Cardiac muscle cell (in vitro differentiated cells and primary cell): ENCODE data around the gene TCL1B. TPM values are rescaled to one million over a fixed set of nuclear protein-coding genes. Genes with fewer than 3 reads are reported as not detected.
"Not testable (repeated sequence)": the region's sequence is repeated elsewhere in the genome, so short reads cannot be mapped to it uniquely, and the experiment has no call there.

ENCODE experiments used
- DNase-seq, 2 donors: peaks; one replicate each; pipeline versions ENCODE4 v3.0.0 to v3.0.0-alpha.2; 2010 to 2017; ENCODE audit warnings: low read depth in 1 of 2, low spot score in 1 of 2
- H3K27ac ChIP-seq: fragments of 200-600 bp; sonication (generic); 2 replicates; pipeline ENCODE4 v1.5.1; 2016
- H3K27me3 ChIP-seq: fragments of 200-600 bp; sonication (generic); 2 replicates; pipeline ENCODE4 v1.6.0; 2016; ENCODE audit warnings: control low read depth
- H3K36me3 ChIP-seq: fragments of 200-600 bp; sonication (generic); 2 replicates; pipeline ENCODE4 v1.5.1; 2016; ENCODE audit warnings: control low read depth
- H3K4me1 ChIP-seq: fragments of 200-600 bp; sonication (generic); 2 replicates; pipeline ENCODE4 v1.8.1; 2017; ENCODE audit warnings: low read depth, mild to moderate bottlenecking, mixed run types
- H3K4me3 ChIP-seq: fragments of 200-600 bp; sonication (generic); 2 replicates; pipeline ENCODE4 v1.5.1; 2016; ENCODE audit warnings: mild to moderate bottlenecking
- H3K9me3 ChIP-seq: fragments of 200-600 bp; sonication (generic); 2 replicates; pipeline ENCODE4 v1.5.1; 2017; ENCODE audit warnings: low read depth, mild to moderate bottlenecking, control low read depth
- polyA plus RNA-seq: library from polyadenylated mRNA; unstranded; fragments of >200 nt; fragmentation: Nextera tagmentation; extraction: Ambion mirVana; gene quantifications from 2 replicates; pipeline ENCODE4 v1.2.1, GENCODE V29; 2016
- total RNA-seq: library from RNA; depleted of rRNA; stranded (reverse); fragments of >200 nt; gene quantifications from 2 replicates; pipeline ENCODE4 v1.2.3, GENCODE V29; 2016
- TF ChIP-seq, protein P1 (sequence below): IDR thresholded peaks from 2 replicates; pipeline ENCODE4 v1.5.1; 2012; ENCODE audit warnings: low read depth, mild to moderate bottlenecking, low read length

The TCL1B gene
- total and polyA plus RNA-seq, 2 experiments from 2014 or later, result not detected

DNA sequence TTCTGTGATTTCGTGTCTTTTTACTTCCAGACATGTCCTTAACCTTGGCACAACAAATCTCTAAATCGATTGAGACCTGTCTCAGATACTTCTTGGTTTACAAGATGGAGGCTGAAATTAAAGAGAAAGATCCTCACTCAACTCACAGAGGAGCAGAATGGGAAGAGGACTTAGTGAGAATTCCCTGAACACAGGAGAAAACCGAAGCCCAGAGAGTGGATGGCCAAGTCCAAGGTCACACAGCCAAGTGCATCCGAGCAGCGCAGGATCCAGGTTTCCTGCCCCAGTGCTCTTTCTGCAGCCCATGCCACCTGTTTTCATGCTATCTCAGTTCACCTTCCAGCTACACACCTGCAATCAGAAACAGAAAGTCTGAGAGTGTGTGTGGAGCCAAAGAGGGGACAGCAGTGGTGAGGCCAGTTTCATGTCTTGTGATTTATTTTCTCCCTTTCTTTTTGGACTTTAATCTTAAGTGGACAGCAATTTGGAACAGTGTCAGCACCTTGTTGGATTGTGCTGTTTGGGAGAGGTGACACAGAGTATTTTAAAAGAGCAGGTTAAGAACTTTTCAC, 22.9 kb upstream of the TCL1B start:
- Histone ChIP-seq H3K9me3 (no peaks in the 10 kb centered on the region), H3K27me3 (no peaks in the 10 kb centered on the region), H3K27ac (no peak overlapping the region), H3K4me1 (no peaks in the 10 kb centered on the region), H3K36me3 (no peaks in the 10 kb centered on the region), H3K4me3 (no peak overlapping the region)
- TF ChIP-seq, protein P1, sequence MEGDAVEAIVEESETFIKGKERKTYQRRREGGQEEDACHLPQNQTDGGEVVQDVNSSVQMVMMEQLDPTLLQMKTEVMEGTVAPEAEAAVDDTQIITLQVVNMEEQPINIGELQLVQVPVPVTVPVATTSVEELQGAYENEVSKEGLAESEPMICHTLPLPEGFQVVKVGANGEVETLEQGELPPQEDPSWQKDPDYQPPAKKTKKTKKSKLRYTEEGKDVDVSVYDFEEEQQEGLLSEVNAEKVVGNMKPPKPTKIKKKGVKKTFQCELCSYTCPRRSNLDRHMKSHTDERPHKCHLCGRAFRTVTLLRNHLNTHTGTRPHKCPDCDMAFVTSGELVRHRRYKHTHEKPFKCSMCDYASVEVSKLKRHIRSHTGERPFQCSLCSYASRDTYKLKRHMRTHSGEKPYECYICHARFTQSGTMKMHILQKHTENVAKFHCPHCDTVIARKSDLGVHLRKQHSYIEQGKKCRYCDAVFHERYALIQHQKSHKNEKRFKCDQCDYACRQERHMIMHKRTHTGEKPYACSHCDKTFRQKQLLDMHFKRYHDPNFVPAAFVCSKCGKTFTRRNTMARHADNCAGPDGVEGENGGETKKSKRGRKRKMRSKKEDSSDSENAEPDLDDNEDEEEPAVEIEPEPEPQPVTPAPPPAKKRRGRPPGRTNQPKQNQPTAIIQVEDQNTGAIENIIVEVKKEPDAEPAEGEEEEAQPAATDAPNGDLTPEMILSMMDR, result no peak
- no peak for DNase-seq

DNA sequence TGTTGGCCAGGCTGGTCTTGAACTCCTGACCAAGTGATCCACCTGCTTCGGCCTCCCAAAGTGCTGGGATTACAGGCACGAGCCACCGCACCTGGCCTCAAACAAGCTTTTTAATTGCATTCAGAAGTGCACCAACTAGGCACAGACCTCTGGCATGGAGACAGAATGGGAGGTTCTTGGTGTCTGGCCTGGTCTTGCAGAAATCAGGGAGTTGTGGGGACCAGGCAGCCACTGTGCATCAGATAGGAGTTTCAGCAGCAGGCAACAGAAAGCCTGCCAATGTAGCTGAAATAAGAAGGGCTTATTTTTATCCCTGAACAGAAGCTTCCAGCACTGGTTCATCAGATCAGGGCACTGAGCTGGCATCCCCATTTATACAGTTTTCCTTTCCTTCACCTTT, 22.2 kb upstream of the TCL1B start:
- TF ChIP-seq, protein P1, result no peak
- no peak for DNase-seq
- H3K4me1 ChIP-seq, result no peaks in the 10 kb centered on the region
- H3K9me3 ChIP-seq, result no peaks in the 10 kb centered on the region
- H3K27me3 ChIP-seq, result no peaks in the 10 kb centered on the region
- H3K36me3 ChIP-seq, result no peaks in the 10 kb centered on the region
- no peak overlapping the region for H3K4me3 ChIP-seq
- no peak overlapping the region for H3K27ac ChIP-seq

DNA sequence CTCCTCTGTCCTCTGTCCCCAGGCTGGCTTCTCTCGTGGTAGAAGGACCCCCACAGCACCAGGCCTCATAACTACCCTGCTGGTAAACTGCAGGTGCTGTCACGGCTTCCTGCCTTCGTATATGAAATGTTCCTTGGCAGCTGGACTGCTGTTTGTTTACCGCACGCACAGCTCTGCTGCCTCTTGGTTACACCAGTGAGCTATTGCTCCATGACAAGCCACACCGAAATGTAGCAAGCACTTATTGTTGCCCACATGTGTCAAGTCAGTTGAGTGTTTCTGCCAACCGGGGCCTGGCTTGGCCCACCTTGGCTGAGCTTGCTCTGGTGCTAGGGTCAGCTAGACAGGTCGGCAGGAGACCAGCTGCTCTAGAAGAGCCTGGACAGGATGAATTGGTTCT, 21.7 kb upstream of the TCL1B start:
- TF ChIP-seq, protein P1, result no peak
- no peaks in the 10 kb centered on the region for H3K4me1 ChIP-seq
- H3K36me3 ChIP-seq, result no peaks in the 10 kb centered on the region
- H3K27me3 ChIP-seq, result no peaks in the 10 kb centered on the region
- no peak overlapping the region for H3K27ac ChIP-seq
- H3K9me3 ChIP-seq, result no peaks in the 10 kb centered on the region
- H3K4me3 ChIP-seq, result no peak overlapping the region
- DNase-seq, result no peak

DNA sequence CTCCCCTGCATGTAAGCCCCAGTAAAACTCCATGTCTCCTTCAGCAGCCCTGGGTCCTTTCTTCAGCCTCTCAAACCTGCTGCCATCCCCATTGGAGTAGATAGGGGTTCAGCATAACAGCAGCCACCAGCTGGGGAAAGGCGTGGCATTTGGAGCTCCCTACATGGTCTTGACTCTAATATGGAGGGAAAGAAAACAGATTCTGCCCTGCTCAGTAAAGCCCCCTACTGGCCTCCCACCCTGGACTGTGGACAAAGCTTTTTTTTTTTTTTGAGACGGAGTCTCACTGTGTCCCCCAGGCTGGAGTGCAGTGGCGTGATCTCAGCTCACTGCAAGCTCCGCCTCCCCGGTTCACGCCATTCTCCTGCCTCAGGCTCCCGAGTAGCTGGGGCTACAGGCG, 20.7 kb upstream of the TCL1B start:
- not testable (repeated sequence) for H3K9me3 ChIP-seq, H3K27me3 ChIP-seq, DNase-seq, H3K27ac ChIP-seq, H3K4me1 ChIP-seq, H3K36me3 ChIP-seq, H3K4me3 ChIP-seq

DNA sequence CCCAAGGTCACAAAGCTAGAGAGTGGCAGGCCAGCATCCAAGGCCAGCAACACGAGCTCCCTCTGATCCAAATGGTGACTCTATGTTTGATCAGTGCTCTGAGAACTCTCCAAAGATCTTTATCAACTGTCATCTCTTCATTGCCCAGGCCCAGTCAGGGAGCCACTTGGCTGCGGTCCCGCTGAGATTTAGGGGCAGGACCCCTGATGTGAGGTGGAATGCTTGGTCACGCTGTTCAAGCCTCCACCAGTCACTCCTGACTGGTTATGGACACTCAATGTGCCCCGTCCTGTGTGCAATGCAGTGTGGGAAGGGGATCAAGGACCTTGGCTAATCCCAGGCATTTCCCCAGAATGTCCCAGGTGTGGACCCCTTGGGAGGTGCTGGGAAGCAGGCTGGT, 19.8 kb upstream of the TCL1B start:
- H3K36me3 ChIP-seq, result no peaks in the 10 kb centered on the region
- no peak overlapping the region for H3K4me3 ChIP-seq
- H3K4me1 ChIP-seq, result no peaks in the 10 kb centered on the region
- H3K27ac ChIP-seq, result no peak overlapping the region
- TF ChIP-seq, protein P1, result no peak
- no peaks in the 10 kb centered on the region for H3K9me3 ChIP-seq
- no peak for DNase-seq
- no peaks in the 10 kb centered on the region for H3K27me3 ChIP-seq

DNA sequence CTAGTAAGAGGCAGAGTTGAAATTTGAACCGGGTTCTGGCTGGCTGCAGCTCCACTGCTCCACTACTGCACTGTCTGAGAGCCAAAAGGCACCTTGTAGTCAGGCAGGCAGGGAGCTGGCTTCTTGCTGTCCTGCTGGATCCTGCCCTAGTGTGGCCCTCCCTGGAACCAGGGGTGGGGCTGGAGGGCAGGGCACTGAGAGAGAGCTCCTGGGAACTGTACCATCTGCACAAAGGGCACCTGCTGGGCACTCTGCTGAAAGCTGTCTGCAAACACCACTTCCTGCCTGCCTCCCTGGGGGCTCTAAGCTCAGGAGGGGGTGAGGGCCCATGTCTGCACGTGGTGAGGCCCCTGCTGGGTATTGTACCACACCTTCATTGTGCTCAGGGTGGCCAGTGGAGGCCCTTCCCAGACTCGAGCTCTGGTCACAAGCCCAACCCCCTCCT, 19.0 kb upstream of the TCL1B start:
- TF ChIP-seq, protein P1, result no peak
- no peaks in the 10 kb centered on the region for H3K9me3 ChIP-seq
- DNase-seq, result peak in 1 of 2 donors; percentile 15
- no peaks in the 10 kb centered on the region for H3K36me3 ChIP-seq
- H3K4me3 ChIP-seq, result no peak overlapping the region
- no peak overlapping the region for H3K27ac ChIP-seq
- H3K4me1 ChIP-seq, result no peaks in the 10 kb centered on the region
- H3K27me3 ChIP-seq, result no peaks in the 10 kb centered on the region
